GM23338 (cell line): ENCODE results near the gene TANGO6. TPM values are rescaled to one million over a fixed set of nuclear protein-coding genes. Genes with fewer than 3 reads are reported as not detected.

Experiments used
- ATAC-seq: fragments of 200-7000 bp; cut with Tn5 transposase; 3 replicates; pipeline ENCODE4 v1.9.1; 2020
- DNase-seq: peaks from one replicate; pipeline ENCODE4 v3.0.0-alpha.2; 2015; ENCODE audit warnings: low spot score
- H2AFZ ChIP-seq: fragments of 200-600 bp; sonication (generic); 2 replicates; pipeline ENCODE4 v1.8.0; 2016; ENCODE audit warnings: antibody characterized with exemption, mild to moderate bottlenecking, moderate library complexity
- H3F3A ChIP-seq: fragments of 200-600 bp; sonication (generic); replicated peaks from 2 replicates; pipeline ENCODE4 v1.8.0; 2017; ENCODE audit warnings: antibody characterized with exemption, mixed run types, low read depth
- H3K27ac ChIP-seq: fragments of 200-600 bp; sonication (generic); 2 replicates; pipeline ENCODE4 v1.6.1; 2016; ENCODE audit warnings: low read depth
- H3K27me3 ChIP-seq: fragments of 200-600 bp; sonication (generic); 2 replicates; pipeline ENCODE4 v1.8.0; 2016; ENCODE audit warnings: mild to moderate bottlenecking, mixed run types, moderate library complexity; ENCODE audit not compliant: insufficient read depth
- H3K36me3 ChIP-seq: fragments of 200-600 bp; sonication (generic); 2 replicates; pipeline ENCODE4 v1.8.0; 2016; ENCODE audit warnings: mild to moderate bottlenecking; ENCODE audit not compliant: insufficient read depth
- H3K4me1 ChIP-seq: fragments of 200-600 bp; sonication (generic); 2 replicates; pipeline ENCODE4 v1.8.0; 2016; ENCODE audit warnings: mild to moderate bottlenecking, moderate library complexity; ENCODE audit not compliant: insufficient read depth
- H3K4me2 ChIP-seq: fragments of 200-600 bp; sonication (generic); 2 replicates; pipeline ENCODE4 v1.7.1; 2017; ENCODE audit warnings: mixed run types
- H3K4me3 ChIP-seq: fragments of 200-600 bp; sonication (generic); 2 replicates; pipeline ENCODE4 v1.6.1; 2016; ENCODE audit warnings: mixed run types
- H3K79me2 ChIP-seq: fragments of 200-600 bp; sonication (generic); replicated peaks from 2 replicates; pipeline ENCODE4 v1.8.0; 2017; ENCODE audit warnings: mild to moderate bottlenecking; ENCODE audit not compliant: insufficient read depth
- H3K9me2 ChIP-seq: fragments of 200-600 bp; sonication (generic); 2 replicates; pipeline ENCODE4 v1.8.0; 2017; ENCODE audit not compliant: insufficient read depth
- H4K20me1 ChIP-seq: fragments of 200-600 bp; sonication (generic); replicated peaks from 2 replicates; pipeline ENCODE4 v1.8.0; 2017; ENCODE audit warnings: mild to moderate bottlenecking; ENCODE audit not compliant: insufficient read depth
- H3K27ac Mint-ChIP-seq: 2 replicates; pipeline ENCODE4 v1.8.0; 2020; ENCODE audit warnings: inconsistent platforms, mild to moderate bottlenecking, moderate library complexity, mixed read lengths
- H3K27me3 Mint-ChIP-seq: 3 replicates; pipeline ENCODE4 v1.8.0; 2022; ENCODE audit warnings: low read depth, mild to moderate bottlenecking, moderate library complexity, mixed read lengths, inconsistent platforms; ENCODE audit not compliant: insufficient read depth, poor library complexity
- H3K36me3 Mint-ChIP-seq: 3 replicates; pipeline ENCODE4 v1.8.0; 2021; ENCODE audit warnings: low read depth, mild to moderate bottlenecking, inconsistent platforms, moderate library complexity, mixed read lengths
- H3K4me1 Mint-ChIP-seq: 3 replicates; pipeline ENCODE4 v1.8.0; 2020; ENCODE audit warnings: mild to moderate bottlenecking, inconsistent platforms, mixed read lengths
- H3K4me3 Mint-ChIP-seq: 3 replicates; pipeline ENCODE4 v1.8.0; 2021; ENCODE audit warnings: moderate library complexity, mild to moderate bottlenecking, inconsistent platforms, mixed read lengths
- H3K9me3 Mint-ChIP-seq: 3 replicates; pipeline ENCODE4 v1.8.0; 2020; ENCODE audit warnings: moderate library complexity, mild to moderate bottlenecking, inconsistent platforms, mixed read lengths
- POLR2AphosphoS5 ChIP-seq: IDR thresholded peaks from 2 replicates; pipeline ENCODE4 v1.6.1; 2016; ENCODE audit warnings: antibody characterized with exemption, low read depth
- polyA plus RNA-seq: library from polyadenylated mRNA; unstranded; fragments of >200 nt; fragmentation: Nextera tagmentation; extraction: Ambion mirVana; gene quantifications from 2 replicates; pipeline ENCODE4 v1.2.1, GENCODE V29; 2016
- total RNA-seq: library from RNA; depleted of rRNA; stranded (reverse); fragments of >200 nt; shearing (Covaris generic); gene quantifications from 2 replicates; pipeline ENCODE4 v1.2.3, GENCODE V29; 2014
- TF ChIP-seq, protein P1 (sequence below), 2 experiments: fragments of 200-600 bp in 1 of 2; sonication (generic) in 1 of 2; conservative IDR thresholded peaks; 2 replicates each; pipeline versions ENCODE4 v1.5.1 to v1.6.1; 2016 to 2017; ENCODE audit warnings: antibody characterized with exemption in 2 of 2, low read depth in 2 of 2, mild to moderate bottlenecking in 2 of 2, moderate library complexity in 1 of 2
- TF ChIP-seq, protein P2 (sequence below): IDR thresholded peaks from one replicate; pipeline ENCODE4 v1.6.1; 2018; ENCODE audit warnings: antibody characterized with exemption; ENCODE audit not compliant: unreplicated experiment
- TF ChIP-seq, protein P3 (sequence below): fragments of 250-450 bp; sonication (Bioruptor Pico); IDR thresholded peaks from 2 replicates; pipeline ENCODE4 v1.5.0; 2020; ENCODE audit warnings: mild to moderate bottlenecking, moderate library complexity

The TANGO6 gene
- total and polyA plus RNA-seq, 2 experiments from 2014 or later = 7.2 to 23.2 TPM

DNA sequence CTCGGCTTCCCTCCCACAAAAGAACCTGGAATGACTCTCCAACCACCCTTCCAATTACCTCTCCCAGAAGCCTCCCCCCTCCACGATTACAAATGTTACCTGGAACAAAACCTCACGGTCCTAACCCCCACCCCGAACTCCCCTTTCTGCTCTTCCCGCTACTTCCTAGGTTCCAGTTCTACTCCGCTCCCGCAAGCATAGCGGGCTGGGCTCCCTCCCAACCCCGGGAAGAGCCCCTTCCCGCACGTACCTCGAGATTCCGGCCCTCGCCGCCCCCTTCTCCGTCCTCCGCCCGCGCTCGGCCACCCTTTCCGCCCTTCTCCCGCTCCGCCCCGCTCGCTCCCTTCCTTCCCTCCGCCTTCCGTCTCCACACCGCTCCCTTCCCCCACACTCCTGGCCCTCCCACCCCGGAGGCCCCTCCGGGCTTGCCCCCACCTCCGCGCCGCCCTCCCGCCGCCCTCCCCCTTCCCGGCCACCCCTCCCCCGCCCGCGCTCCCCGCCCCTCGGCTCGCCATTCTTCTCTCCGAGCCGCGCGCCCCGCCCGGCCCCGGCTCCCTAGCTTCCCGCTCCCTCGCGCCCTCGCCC is 288.6 kb downstream of the TANGO6 start:
- TF ChIP-seq, protein P1, sequence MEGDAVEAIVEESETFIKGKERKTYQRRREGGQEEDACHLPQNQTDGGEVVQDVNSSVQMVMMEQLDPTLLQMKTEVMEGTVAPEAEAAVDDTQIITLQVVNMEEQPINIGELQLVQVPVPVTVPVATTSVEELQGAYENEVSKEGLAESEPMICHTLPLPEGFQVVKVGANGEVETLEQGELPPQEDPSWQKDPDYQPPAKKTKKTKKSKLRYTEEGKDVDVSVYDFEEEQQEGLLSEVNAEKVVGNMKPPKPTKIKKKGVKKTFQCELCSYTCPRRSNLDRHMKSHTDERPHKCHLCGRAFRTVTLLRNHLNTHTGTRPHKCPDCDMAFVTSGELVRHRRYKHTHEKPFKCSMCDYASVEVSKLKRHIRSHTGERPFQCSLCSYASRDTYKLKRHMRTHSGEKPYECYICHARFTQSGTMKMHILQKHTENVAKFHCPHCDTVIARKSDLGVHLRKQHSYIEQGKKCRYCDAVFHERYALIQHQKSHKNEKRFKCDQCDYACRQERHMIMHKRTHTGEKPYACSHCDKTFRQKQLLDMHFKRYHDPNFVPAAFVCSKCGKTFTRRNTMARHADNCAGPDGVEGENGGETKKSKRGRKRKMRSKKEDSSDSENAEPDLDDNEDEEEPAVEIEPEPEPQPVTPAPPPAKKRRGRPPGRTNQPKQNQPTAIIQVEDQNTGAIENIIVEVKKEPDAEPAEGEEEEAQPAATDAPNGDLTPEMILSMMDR (conservative IDR thresholded peaks at IDR 0.05; ENCODE audit: low read depth in 2 of 2) = no peak
- TF ChIP-seq, protein P2, sequence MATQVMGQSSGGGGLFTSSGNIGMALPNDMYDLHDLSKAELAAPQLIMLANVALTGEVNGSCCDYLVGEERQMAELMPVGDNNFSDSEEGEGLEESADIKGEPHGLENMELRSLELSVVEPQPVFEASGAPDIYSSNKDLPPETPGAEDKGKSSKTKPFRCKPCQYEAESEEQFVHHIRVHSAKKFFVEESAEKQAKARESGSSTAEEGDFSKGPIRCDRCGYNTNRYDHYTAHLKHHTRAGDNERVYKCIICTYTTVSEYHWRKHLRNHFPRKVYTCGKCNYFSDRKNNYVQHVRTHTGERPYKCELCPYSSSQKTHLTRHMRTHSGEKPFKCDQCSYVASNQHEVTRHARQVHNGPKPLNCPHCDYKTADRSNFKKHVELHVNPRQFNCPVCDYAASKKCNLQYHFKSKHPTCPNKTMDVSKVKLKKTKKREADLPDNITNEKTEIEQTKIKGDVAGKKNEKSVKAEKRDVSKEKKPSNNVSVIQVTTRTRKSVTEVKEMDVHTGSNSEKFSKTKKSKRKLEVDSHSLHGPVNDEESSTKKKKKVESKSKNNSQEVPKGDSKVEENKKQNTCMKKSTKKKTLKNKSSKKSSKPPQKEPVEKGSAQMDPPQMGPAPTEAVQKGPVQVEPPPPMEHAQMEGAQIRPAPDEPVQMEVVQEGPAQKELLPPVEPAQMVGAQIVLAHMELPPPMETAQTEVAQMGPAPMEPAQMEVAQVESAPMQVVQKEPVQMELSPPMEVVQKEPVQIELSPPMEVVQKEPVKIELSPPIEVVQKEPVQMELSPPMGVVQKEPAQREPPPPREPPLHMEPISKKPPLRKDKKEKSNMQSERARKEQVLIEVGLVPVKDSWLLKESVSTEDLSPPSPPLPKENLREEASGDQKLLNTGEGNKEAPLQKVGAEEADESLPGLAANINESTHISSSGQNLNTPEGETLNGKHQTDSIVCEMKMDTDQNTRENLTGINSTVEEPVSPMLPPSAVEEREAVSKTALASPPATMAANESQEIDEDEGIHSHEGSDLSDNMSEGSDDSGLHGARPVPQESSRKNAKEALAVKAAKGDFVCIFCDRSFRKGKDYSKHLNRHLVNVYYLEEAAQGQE = no peak
- TF ChIP-seq POLR2AphosphoS5 = peak; percentile 5
- TF ChIP-seq, protein P3, sequence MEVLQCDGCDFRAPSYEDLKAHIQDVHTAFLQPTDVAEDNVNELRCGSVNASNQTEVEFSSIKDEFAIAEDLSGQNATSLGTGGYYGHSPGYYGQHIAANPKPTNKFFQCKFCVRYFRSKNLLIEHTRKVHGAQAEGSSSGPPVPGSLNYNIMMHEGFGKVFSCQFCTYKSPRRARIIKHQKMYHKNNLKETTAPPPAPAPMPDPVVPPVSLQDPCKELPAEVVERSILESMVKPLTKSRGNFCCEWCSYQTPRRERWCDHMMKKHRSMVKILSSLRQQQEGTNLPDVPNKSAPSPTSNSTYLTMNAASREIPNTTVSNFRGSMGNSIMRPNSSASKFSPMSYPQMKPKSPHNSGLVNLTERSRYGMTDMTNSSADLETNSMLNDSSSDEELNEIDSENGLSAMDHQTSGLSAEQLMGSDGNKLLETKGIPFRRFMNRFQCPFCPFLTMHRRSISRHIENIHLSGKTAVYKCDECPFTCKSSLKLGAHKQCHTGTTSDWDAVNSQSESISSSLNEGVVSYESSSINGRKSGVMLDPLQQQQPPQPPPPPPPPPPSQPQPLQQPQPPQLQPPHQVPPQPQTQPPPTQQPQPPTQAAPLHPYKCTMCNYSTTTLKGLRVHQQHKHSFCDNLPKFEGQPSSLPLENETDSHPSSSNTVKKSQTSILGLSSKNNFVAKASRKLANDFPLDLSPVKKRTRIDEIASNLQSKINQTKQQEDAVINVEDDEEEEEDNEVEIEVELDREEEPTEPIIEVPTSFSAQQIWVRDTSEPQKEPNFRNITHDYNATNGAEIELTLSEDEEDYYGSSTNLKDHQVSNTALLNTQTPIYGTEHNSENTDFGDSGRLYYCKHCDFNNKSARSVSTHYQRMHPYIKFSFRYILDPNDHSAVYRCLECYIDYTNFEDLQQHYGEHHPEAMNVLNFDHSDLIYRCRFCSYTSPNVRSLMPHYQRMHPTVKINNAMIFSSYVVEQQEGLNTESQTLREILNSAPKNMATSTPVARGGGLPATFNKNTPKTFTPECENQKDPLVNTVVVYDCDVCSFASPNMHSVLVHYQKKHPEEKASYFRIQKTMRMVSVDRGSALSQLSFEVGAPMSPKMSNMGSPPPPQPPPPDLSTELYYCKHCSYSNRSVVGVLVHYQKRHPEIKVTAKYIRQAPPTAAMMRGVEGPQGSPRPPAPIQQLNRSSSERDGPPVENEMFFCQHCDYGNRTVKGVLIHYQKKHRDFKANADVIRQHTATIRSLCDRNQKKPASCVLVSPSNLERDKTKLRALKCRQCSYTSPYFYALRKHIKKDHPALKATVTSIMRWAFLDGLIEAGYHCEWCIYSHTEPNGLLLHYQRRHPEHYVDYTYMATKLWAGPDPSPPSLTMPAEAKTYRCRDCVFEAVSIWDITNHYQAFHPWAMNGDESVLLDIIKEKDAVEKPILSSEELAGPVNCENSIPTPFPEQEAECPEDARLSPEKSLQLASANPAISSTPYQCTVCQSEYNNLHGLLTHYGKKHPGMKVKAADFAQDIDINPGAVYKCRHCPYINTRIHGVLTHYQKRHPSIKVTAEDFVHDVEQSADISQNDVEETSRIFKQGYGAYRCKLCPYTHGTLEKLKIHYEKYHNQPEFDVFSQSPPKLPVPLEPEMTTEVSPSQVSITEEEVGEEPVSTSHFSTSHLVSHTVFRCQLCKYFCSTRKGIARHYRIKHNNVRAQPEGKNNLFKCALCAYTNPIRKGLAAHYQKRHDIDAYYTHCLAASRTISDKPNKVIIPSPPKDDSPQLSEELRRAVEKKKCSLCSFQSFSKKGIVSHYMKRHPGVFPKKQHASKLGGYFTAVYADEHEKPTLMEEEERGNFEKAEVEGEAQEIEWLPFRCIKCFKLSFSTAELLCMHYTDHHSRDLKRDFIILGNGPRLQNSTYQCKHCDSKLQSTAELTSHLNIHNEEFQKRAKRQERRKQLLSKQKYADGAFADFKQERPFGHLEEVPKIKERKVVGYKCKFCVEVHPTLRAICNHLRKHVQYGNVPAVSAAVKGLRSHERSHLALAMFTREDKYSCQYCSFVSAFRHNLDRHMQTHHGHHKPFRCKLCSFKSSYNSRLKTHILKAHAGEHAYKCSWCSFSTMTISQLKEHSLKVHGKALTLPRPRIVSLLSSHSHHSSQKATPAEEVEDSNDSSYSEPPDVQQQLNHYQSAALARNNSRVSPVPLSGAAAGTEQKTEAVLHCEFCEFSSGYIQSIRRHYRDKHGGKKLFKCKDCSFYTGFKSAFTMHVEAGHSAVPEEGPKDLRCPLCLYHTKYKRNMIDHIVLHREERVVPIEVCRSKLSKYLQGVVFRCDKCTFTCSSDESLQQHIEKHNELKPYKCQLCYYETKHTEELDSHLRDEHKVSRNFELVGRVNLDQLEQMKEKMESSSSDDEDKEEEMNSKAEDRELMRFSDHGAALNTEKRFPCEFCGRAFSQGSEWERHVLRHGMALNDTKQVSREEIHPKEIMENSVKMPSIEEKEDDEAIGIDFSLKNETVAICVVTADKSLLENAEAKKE (CRISPR knock-in tag) = no peak
- Histone ChIP-seq H3K79me2 (peaks cover 93% of the 10 kb centered on the region), H3K9me2 (no peaks in the 10 kb centered on the region), H3K27me3 (no peaks in the 10 kb centered on the region), H4K20me1 (peaks cover 40% of the 10 kb centered on the region), H3K4me1 (peaks cover 18% of the 10 kb centered on the region), H3K36me3 (peaks cover 8% of the 10 kb centered on the region), H3K4me3 (peak overlapping the region; percentile 99), H3K4me2 (peak overlapping the region; percentile 80), H3K27ac (peak overlapping the region; percentile 100), H3F3A (peaks cover 23% of the 10 kb centered on the region), H2AFZ (no peak overlapping the region)
- Mint-ChIP-seq H3K27ac (peak overlapping the region; percentile 98), H3K9me3 (no peaks in the 10 kb centered on the region), H3K4me3 (peak overlapping the region; percentile 96), H3K36me3 (peaks cover 54% of the 10 kb centered on the region), H3K27me3 (peaks cover 12% of the 10 kb centered on the region), H3K4me1 (peaks cover 34% of the 10 kb centered on the region)
- ATAC-seq (peak; percentile 71), DNase-seq (peak; percentile 92)
